ENCODE measurements around the gene LYST.

Gene LYST

DNA sequence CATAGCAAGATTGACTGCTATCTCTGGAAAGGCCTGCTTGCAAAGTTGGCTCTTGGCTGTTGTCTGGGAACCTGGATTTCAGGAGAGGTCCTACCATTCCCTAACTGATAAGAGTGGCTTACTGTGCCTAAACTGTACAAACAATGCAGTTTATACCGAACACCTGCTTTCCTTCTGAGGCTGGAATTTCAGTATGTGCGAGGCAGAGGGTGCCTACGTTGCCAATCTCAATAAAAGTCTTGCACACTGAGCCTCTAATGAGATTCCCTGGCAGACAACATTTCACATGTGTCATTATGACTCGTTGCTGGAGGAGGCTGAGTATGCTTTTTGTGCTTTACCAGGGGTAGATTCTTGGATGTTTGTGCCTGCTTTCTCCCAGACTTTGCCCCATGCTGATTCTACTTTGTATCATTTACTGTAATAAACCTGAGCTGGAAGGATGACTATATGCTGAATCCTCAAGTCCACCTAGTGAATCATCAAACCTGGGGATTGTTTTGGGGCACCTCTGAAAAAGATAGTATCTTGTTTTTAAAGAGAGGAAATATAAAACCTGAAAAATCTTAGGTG lies 158.2 kb downstream of the LYST start:
- DNase-seq = peak in 1 of 2 experiments; percentile 55

DNA sequence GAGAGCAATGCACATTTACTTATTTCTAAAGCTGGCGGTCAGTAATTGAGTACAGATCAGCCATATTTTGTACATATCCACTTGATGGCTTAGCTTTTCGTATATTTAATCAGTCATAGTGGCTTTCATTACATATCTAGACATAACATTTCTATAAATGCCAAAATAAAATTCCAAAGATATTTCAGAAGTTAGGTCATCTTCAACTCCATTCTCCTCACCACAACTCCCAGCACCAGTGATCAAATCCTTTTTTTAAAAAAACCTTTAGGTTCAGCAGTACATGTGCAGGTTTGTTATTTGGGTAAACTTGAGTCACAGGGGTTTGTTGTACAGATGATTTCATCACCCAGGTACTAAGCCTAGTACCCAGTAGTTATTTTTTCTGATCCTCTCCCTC lies 163.2 kb downstream of the LYST start:
- DNase-seq = no peak

GRCh38 chr1:235702412-235702811 lies 164.3 kb downstream of the LYST start:
- no peak for DNase-seq

DNA sequence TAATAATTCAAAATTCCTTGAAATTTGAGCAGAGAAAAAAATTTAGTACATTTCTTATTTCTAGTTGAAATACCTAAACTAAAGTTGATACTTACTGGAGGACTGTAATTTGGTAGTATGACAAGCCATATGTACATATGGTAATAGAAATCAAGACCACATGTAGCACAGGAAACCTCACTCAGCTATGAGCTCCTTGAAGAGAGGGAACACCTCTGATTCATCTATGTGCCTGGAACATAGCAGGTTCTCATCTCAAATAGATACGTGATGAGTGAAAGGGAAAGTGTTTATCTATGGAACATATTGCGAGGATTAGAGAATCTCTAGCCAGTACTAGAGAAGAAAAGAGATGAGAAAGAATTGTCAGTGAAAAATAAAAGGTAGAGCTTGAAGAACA lies 169.2 kb downstream of the LYST start:
- no peak for DNase-seq

DNA sequence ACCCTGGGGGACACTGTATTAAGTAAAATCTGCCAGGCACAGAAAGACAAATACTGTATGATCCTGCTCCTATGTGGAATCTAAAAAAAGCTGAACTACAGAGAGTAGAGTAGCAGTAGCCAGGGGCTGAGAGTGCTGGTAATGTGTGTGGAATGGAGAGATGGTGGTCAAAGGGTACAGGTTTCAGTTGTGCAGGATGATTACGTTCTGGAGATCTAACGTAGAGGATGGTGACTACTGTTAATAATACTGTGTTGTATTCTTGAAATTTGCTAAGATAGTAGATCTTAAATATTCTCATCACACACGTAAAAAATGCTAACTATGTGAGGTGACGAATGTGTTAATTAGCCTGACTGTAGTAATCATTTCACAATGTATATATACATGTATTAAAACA lies 177.3 kb downstream of the LYST start:
- DNase-seq = no peak

DNA sequence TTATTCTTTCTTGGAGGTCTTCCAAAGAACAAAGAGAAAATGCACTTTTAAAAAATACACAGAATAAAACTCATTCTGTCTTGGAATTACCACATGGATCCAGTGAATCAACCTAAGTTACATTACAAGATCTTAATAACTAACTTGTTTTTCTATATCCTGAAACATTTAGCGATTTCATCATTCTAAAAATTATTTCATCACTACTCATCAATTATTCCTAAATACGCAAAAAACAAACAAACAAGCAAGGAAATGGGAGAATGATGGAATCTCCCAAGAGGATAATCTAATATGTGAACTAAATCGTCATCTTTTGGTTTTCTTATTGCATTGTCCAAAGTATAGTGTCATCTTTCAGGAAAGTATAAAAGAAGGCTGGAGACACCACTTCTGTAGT lies 178.6 kb downstream of the LYST start:
- DNase-seq = no peak

- DNase-seq = no peak
These were observed 183.1 kb downstream of the LYST start for GRCh38 chr1:235683653-235684052.

DNA sequence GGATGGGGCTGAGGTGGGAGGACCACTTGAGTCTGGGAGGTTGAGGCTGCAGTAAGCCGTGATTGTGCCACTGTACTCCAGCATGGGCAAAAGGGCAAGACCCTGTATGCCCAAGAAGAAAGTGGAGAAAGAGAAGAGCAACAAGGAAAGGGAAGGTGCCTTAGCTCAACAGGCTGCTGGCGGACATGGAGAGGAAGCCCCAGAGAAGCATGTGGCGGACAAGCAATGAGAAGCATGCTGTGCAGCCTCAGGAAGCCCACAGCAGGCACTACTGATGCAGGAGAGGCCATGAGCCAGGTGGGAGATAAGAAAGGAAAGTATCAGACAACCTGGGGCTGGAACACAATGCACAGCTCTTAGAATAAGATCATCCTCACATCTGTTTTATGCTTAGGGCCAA lies 184.5 kb downstream of the LYST start:
- no peak for DNase-seq

- DNase-seq = no peak
These were observed 187.1 kb downstream of the LYST start for GRCh38 chr1:235679644-235680043.

DNA sequence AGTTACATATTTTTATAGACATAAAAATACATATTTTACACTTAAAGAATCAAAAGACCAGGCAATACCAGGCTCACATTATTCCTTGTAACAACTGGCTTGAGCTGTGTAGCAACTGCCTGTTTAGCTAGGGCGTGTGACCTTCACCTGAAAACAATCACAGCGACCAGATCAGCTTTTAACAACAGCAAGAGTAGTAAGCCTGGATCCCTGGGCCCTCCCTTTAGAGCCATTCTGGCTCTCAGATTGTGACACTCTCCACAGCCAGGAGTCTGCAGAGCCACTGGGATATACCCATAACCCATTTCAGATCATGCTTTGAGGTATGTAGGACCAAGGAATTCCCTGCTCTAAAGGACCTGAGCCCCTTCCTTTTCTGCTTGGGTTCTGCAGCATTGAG lies 187.7 kb downstream of the LYST start:
- no peak for DNase-seq

DNA sequence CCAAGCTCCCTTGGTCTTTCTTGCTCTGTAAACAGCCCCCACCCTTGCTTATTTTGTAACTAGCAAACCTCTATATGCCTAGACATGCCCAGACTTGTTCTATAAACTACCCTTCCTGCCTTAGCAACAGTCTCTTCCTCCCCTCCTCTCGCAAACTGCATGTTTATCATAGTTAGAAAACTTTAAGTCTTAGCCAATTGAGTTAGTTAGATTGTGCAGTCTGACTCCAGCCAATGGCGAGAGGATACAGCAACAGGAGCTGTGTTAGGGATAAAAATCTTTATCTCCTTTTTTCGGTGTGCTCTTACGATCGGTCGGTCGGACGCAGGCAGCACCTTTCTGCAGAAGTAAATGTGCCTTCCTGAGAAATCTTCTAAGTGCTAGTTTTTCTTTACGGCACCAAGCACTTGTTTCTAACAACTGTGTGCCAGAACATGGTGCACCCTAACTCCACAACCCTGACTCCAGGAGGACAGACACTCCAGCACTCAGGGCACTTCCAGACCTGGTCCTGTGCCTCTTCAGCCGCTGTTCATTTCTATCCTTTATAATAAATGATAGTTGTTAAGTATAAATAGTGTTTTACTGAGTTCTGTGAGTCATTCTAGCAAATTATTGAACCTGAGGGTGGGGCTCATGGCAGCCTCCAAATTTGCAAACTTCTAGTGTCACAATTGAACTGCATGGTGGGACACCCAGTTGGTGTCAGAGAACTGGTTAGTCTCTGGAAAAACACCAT lies 191.4 kb downstream of the LYST start:
- DNase-seq = no peak

DNA sequence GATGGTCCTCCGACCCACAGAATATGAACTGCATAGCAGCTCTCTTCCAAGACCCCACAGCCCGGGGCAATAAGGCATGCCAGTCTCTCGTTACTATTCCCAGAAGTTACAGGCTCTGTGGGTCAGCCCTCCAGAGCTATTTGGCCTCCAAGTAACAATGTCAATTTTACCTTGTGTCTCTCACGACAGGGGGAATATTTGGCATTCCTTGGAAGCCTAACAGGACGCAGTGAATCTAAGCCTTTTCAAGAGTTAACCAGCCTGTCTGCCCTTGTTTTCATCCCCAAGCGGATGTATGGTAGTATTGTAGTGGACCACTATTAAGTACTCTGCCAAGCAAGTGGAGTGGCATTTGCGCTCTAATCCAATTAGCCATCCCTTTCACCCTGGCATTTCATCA lies 192.7 kb downstream of the LYST start:
- DNase-seq = no peak

DNA sequence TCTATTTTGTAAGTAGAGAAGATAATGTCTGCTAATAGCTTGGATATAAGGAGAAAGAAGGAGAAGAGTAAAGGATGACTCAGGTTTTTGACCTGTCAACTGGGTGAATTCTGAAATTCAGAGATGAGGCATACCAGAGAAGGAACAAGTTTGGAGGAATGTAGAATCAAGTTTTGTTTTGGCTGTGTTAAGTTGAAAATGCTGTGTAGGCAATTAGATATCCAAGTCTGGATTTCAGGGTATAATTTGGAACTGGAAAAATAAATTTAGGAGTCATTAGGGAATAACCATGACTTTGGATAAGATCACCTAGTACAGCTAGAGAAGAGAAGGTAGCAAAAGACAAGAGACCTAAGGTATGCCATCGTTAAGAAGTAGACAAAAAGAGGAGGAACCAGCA lies 194.7 kb downstream of the LYST start:
- DNase-seq = no peak

DNA sequence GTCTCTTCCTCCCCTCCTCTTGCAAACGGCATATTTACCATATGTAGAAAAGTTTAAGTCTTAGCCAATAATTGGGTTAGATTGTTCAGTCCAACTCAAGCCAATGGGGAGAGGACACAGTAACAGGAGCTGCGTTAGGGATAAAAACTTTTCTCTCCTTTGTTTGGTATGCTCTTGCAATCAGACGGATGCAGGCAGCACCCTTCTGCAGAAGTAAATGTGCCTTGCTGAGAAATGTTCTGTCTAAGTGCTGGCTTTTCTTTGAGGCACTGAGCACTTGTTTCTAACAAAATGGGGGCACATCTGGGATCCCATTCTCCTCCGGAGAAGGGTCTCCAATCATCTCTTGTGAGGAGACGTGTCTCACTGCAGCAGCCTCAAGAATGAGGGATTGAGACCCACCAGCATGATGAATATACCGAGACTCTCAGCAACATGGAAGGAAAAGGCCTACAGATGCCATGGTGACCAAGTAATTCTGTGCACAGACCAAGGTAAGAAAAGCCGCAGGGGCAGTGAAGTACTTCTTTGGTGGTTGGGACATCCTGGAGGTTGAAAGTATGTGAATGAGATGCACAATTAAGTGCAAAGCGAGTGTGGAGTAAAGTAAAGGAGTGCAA lies 196.4 kb downstream of the LYST start:
- DNase-seq = no peak

DNA sequence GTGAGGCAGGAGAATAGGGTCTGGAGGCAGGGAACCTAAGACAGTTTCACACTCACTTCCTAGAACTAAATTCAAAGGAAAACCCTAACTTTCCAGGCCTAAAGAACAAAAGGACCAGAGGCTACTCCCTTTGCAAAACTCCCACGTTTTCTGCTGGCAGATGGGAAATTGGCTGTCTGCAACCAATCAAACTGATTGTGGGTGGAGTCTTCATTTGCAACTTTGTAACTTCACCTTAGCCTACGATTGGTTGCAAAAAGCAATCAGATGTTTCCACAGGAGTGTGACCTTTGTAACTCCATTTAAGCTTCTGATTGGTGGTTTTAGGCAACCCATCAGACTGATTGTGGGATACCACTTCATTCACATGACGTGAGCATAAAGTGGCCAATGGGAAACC lies 197.4 kb downstream of the LYST start:
- no peak for DNase-seq

GRCh38 chr1:235663628-235664027 lies 203.1 kb downstream of the LYST start:
- DNase-seq = no peak

DNA sequence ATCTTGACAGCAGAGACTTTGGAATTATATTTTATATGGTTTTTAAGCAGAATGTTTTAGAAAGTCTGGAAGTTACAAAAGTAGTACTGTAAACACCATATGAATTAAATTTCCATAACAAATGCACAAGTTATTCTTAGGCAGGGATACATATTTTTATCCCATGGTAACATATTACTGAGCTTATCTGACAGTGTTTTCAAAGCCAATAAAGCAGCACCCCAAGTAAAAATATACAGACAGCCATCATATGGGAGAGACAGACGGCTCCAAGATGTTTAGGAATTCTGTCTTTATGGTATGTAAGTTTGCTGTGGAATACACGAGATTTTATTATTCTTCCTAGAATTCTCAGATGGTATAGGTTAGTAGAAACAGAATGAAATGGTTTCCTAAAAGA lies 205.1 kb downstream of the LYST start:
- DNase-seq = no peak

- DNase-seq = no peak
These were observed 207.4 kb downstream of the LYST start for GRCh38 chr1:235659186-235659771.

DNA sequence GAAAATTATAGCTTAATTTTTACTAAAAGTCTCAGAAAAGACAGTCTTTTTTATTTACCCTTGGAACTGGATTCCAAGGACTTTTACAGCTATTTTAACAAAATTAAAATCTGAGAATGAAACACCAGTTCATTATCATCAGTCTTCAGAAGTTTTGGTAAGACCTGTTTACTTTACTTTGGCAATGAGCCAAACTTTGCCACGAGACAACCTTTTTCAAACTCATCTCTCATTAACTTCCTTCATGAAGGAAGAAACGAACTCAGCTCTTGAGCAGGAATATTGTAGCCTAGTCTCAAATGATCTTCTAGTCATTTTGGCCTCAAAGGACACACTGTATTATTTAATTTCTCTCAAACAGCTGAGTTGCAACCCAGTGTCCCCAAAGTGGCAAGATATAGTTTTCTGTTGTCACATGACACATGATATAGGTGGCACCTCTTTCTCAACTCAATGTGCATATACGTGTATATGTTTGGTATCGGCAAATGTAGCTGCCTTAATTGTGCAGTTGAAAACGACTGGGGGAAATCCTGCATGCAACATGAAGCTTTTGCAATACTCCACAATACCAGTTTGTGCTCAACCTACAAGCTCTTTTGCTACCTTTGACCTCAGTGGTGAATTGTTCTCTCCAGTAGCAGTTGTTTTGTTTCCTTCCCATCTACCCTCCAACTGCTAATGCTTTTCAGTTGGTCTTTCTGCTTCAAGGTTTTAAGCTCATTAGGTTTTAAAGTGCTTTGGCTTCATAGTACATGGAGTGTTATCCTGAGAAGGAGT lies 208.8 kb downstream of the LYST start:
- no peak for DNase-seq

DNA sequence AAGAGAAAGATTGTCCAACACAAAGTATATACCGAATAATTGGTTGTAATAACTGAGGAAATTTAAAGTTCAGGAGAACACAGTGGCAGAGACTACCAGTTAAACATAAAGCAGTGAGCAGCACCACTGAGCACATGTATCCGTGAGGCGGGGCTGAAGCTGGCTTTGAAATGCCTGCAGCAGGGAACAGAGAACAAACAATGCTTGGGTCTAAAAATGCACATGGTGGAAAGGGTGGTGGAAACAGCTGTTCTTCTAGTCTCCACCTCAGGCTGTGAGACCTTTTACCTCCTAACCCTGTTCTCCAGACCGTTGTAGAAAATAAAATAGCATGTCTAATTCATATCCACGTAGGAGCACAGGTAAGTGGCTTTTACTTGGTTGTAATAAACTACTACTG lies 209.4 kb downstream of the LYST start:
- DNase-seq = no peak

DNA sequence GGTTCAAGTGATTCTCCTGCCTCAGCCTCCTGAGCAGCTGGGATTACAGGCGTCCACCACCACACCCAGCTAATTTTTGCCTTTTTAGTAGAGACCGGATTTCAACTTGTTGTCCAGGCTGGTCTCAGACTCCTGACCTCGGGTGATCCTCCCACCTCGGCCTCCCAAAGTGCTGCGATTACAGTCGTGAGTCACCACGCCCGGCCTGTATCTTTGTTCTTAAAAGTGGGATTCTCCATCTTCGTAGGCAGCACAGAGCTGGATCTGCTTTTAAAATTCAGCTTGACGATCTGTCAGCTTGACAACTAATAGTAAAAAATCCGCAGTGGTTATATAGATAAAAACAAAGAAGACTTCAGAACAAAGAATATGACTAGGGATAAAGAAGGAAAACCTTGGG lies 214.3 kb downstream of the LYST start:
- DNase-seq = no peak

GRCh38 chr1:235651170-235651806 lies 215.4 kb downstream of the LYST start:
- DNase-seq = no peak

Measured in NCI-H446 (cell line).